A673 (cell line): ENCODE measurements around the gene EEPD1.

Experiments
- EZH2 ChIP-seq: fragments of 200-600 bp; sonication (generic); IDR thresholded peaks from 2 replicates; pipeline ENCODE4 v1.6.1; 2017; ENCODE audit warnings: borderline replicate concordance, low read depth, mild to moderate bottlenecking, mixed read lengths, antibody characterized with exemption, low read length; ENCODE audit not compliant: poor library complexity, severe bottlenecking
- TF ChIP-seq, protein P1 (sequence below): fragments of 300-800, 200-600 bp; sonication (generic); conservative IDR thresholded peaks from 2 replicates; pipeline ENCODE4 v1.5.1; 2017; ENCODE audit warnings: low read depth, mild to moderate bottlenecking, antibody characterized with exemption, low read length, moderate library complexity, mixed read lengths

DNA sequence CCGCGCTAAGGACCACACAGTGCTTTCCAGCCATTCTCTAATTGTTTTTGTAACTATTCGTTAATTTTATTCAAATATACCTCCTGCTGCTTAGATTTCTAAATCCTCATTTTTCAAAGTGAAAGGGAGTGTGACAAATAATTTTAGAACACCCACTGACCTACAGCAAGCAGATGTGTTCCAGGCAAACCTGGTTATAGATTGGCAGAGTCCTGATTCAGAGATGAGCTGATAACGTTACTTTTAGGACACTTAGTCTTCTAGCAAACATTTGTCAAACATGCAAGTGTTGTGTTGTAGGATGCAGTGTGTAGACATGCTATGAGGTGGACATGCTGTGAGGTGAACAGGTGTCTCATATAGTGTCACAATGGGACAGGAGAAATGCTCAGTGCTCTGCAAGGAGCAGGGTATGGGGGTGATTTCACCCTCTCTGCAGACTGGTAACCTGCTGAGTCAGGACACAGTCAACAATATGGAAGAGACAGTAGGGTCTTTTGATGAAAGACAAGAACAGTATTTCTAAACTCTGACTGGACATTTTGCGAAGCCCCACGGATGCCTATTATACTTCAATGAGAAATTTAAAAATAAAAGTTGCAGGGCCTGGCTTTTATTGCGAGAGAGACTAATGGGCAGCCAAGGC lies 144.4 kb downstream of the EEPD1 start:
- TF ChIP-seq, protein P1, sequence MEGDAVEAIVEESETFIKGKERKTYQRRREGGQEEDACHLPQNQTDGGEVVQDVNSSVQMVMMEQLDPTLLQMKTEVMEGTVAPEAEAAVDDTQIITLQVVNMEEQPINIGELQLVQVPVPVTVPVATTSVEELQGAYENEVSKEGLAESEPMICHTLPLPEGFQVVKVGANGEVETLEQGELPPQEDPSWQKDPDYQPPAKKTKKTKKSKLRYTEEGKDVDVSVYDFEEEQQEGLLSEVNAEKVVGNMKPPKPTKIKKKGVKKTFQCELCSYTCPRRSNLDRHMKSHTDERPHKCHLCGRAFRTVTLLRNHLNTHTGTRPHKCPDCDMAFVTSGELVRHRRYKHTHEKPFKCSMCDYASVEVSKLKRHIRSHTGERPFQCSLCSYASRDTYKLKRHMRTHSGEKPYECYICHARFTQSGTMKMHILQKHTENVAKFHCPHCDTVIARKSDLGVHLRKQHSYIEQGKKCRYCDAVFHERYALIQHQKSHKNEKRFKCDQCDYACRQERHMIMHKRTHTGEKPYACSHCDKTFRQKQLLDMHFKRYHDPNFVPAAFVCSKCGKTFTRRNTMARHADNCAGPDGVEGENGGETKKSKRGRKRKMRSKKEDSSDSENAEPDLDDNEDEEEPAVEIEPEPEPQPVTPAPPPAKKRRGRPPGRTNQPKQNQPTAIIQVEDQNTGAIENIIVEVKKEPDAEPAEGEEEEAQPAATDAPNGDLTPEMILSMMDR, result no peak
- TF ChIP-seq EZH2, result no peak
